CD4-positive, alpha-beta T cell treated with Interleukin-17A for 4 hours (primary cell): ENCODE measurements around the gene TWNK.

Experiments
- DNase-seq: peaks from one replicate; pipeline ENCODE4 v3.0.0-alpha.2; 2020; ENCODE audit warnings: mixed read lengths

TWNK gene

DNA sequence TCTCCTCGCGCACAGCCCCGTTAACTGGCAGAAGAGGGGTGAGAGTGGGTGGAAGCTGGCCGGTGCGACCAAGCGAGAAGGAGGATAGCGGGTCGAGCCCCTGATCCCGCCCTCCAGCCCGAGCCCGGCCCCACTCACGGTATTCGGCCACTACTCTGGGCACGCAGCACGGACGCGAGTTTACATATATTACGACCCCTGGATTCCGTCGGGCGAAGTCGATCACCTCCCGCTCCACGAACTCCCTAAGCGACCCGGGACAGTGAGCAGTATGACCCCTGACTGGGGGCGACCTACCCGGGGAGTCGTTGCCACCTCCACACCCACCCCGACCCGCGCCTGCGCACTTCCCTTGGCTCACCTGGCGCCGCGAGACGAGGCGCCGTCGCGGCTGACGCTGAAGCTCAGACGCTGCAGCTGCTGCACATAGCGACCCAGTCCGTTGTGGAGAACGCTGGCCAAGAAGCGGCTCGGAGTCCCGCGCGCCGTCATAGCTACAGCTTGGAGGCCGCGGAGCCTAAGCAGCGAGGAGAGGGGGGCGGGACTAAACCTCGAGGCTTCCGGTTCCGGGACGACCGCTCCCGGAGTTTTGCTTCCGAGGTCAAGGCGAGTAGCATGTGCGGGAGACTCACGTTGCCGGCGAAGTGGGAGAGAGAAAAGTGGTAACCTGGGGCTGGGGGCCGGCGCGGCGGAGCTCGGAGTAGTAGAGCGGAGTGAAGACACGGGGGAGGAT lies at the start of gene TWNK, which contains the start of gene MRPL43:
Gene TWNK (plus strand): TSS at position 592 of the 733 bp plus-strand sequence. CDS start 668 bp downstream, outside the sequence.
Gene MRPL43 (minus strand): TSS at position 546 of the 733 bp plus-strand sequence. CDS start 54 bp downstream, at position 492.
- peak; percentile 88 for DNase-seq

DNA sequence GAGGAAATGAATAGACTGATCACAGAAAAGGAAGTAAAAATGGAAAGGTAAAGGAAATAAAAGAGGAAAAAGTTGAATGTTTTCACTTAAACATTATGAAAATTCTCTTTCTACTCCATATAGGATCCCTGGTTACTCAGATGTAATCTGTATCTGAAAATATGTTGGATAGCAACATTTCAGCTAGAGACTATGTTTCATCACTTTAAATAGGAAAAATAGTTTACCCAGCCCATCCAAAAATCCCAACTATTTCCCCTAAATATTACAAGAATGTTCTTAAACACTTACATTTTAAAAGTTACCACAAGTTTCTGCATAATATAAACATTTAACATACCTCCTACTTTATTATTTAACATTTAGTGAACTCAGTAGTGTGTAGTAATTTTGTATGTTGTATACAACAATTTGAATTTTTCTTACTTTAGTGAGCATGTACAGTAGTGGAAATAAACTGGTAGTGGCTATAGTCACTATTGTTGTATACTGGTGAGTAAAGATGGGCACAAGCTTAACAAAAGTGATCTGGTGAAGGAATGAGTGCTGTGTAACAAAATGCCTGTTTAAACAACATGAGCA lies 47.5 kb upstream of the TWNK start:
- no peak for DNase-seq

DNA sequence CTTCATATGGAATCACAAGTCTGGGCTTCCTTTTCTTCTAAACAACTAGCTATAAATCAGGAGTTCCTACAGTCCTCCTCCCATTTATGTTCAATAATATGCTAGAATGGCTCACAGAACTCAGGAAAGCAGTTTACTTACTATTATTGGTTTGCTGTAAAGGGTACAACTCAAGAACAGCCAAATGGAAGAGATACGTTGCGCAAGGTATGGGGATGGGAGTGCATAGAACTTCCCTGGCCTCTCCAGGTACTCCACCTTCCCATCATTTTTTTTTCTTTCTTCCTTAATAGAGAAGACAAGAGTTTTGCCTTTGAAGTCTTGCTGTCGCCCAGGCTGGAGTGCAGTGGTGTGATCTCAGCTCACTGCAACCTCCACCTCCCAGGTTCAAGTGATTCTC lies 45.1 kb upstream of the TWNK start:
- no peak for DNase-seq

DNA sequence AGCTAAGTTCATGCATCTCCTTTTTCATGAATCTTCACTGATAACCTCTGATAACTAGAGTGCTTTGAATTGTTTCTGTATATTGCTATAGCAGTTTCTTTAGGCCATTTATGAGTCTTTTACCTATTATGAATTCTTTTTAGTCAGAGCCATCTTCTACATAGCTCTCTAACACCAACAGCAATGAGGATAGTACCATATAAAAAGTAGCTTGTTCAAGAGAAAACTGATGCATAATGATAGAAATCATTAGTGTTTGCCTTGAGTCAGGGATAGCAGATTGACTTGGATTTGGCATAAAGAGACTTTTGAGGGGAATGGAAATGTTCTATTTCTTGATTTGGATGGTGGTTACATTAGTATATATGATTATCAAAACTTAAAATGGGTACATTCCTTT lies 43.8 kb upstream of the TWNK start:
- no peak for DNase-seq

DNA sequence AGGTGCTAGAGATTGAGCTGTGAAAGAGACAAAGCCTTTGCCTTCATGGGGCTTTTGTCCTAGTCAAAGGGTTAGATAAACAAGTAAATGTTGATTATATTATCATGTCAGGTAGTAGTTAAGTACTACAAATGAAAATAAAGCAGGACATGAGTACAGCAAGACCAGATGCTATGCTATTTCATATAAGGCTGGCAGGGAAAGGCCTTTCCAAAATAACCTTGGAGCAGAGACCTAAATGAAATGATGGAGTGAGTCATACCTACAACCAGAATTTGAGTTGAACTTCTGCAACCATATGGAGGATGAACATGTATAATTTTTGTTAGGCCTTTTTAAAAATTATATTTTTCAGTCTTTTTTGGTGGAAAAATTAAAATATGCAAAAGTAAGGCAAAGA lies 41.6 kb upstream of the TWNK start:
- DNase-seq: no peak

DNA sequence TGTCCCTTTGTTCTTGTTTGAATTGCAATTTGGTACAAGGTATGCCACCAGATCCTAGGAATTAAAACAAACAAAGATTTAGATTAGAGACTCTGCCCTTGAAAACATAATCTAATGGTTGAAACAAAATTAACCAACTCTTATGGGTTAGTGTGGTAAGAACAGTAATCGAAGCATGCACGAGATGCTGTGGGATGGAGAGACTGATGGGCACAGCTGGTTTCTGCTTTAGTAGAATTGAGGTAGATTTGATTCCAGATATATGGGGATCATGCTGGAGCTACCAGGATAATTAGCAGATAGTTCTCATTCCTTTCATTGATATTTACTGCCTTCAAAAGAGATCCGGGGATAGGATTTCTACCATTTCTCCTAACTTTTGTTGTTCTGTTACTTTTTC lies 38.4 kb upstream of the TWNK start:
- no peak for DNase-seq

DNA sequence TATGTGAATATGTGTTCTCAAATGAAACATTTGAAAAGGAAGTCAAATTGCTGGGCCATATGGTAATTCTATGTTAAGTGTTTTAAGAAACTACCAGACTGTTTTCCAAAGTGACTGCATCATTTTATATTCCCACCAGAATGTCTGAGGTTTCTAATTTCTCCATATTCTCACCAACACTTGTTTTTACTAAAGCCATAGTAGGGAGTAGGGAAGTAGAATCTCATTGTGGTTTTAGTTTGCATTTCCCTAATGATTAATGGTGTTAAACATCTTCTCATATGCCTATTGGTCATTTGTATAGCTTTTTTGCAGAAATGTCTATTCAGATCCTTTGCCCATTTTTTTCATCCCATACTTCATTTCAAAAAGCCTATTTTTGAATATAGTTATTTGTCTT lies 27.1 kb upstream of the TWNK start:
- no peak for DNase-seq

DNA sequence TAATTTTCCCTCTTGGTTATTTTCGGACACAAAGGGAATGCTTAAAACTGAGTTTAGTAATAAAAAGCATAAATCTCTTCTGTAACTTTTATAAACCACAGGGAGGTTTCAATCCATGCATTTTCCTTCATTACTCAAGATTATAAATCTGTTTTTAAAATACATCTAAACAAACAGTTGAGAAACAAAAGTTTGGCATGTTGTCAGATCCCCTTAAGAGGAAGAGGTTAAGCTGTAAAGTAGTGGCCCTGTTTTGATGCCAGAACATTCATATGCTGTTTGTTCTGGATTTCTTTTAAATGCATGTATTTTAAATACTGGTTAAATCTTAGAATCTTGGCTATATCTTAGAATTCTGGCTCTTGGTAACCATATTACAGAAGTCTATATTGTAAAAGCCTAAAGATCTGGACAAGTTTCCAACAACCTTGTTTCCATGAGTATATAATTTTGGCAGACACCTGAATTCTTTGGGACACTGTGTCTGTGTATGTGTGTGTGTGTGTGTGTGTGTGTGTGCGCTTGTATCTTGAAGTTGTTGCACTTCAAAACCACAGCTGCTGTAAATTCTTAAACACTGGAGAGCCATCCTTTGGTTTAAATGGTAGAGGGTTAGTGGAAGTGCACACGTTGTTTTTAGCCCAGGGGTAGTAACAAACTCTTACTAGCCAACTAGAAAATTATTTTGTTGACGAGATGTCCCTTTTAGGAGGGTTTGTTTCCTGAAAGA lies 24.8 kb upstream of the TWNK start:
- DNase-seq: no peak

DNA sequence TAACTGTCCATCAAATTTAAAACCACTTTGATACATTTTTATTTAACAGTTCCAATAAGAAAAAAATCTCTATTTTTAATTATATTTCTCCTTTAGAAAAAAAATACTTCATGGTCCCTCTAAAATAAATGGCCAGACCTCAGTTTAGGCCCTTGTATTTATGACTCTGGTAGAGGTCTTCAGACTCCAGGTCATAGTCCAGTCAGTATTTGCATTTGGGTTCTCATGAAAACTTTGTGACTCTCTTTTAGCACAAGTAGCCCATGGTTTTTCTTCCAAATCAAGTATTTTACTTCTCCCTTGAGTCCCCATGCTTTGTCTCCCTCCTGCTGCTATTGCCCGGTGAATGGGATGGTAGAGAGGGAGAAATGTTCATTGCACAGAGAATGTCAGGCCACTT lies 23.5 kb upstream of the TWNK start:
- no peak for DNase-seq

DNA sequence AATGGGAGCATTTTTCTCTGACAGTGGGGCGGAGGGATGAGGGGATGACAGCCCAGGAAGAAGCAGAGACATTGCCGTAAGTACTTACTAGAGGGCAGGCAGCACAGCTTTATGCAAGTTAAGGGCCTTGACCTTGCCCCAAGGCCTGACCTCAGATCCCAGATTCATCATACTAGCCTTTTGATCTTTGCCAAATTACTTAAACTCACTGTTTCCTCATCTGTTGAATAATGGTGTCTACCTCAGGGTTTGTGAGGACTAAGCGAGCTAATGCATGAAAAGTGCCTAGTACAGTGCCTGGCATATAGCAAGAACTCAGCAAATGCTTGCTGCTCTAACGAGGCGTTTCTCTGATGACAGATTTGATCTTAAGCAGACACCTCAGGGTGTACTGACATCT lies 21.5 kb upstream of the TWNK start:
- no peak for DNase-seq

DNA sequence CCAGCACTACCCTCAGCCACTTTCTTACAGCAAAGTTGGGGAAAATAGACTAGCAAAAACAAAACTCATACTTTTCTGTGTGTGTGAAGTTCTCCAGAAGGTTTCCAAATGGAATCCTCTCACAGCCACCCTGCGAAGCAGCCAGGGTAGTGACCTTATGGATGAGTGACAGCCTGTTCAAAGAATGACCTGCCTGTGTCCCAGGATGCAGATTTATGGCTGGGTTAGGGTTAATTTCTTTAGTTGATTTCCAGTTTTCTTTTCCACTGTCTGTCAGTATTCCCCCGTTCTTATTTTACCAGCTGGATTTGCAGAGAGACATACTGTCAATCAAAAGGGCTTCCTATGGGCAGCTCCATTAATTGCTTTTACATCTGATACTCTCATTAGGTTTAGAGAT lies 20.5 kb upstream of the TWNK start:
- no peak for DNase-seq

DNA sequence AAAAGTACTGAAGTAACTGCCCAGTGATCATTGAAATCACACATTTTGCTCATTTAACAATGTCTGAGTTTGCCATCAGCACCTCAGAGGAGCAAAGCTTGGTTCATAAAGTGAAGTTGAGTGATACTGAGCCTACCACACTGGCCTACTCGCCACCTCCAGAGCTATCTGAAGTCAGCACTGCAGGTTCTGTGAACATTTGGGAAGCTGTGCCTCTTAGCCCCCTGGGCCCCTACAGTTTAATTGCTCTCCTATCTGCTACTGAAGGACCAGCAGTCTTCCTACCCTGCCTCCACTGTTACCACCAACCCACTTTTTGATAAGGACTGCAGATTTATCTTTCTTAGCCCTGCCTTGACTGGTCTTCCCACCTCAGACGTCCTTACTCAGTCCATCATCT lies 20.0 kb upstream of the TWNK start:
- no peak for DNase-seq

DNA sequence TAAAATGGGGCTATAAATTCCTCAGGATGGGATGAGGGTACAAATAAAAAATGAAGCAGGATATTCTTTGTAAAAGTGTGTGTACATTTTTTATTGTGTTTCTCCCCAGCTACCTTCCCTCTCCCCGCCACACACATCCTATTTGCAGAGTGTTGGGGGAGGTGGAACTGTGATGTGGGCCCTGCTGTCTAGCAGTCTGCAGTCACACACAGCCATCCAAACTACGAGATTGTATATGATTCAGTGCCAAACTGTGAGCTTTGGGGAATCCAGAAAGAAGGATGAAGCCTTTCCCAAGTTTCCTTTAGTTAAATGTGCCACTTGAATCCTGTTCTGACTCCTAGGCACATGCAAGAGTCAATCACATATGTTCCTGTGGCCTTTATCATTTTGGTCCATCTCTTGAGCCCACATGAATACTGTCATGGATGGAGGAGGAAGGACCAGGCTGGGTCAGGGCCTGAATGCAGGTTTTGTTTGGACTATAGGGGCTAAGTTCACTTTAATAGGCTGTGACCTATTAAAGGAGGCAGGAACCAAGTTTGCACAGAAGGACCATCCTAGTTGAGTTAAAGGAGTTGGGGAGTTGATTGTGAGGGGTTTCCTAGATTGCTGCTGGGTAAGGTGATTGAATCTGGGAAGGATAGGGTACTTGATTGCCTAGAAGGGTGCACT lies 19.1 kb upstream of the TWNK start:
- DNase-seq: no peak

DNA sequence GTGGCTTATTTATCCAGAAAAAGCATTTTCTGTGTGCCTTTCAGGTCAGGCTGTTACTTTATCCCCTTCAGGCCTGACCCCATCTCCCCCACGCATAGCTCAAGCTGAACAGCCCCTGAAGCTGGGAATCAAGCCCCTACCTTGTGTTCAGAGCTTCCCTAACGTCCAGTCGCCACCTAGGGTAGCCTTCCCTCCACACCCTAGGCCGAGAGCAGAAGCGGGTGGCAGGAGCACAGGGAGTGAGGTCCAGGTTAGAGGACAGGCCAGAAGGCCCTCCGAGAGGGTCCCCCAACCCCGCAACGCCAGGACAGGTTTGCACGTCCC lies 18.5 kb upstream of the TWNK start:
- no peak for DNase-seq

DNA sequence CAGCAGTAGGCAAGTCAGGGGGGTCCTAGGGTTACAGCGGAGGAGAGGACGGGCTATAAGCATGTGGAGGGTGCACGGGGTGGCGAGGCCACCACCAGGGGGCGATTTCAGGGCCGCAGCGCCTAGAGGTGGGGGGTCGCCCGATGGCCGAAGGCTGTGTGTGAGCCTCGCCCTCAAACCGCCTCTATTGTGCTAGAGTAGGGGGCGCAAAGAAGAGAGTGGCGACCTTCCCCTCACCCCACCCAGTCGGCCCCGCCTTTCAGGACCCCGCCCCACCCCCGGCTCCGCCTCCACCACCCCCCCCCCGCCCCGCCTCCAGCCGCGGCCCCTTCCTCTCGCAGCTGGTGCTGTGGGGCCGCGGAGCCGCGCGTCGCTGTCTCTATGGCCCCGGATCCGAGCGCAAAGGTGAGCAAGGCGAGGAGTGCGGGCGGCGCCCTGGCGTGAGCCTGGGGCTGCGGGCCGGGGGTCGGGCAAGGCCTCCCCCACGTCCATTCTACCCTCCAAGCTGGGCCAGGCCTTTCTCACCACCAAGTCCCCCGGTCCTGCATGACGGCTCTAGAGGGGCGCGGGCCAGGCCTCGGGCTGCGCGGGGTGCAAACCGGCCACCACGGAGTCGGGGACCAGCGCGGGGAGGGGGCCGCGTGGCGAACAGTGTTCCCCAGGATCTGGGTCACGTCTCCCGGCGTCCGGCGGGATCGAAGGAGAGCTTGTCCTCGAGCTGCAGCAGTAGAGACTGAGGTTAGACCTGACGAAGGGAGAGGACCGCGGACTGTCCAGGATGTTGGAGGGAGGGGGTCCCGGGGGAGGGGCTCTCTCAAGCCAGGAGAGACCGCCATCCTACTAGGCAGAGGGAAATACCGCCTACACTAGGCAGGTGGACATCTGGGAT lies 17.9 kb upstream of the TWNK start, which contains the start of gene SEMA4G:
Gene SEMA4G (plus strand): TSS at position 318 of the 889 bp plus-strand sequence. CDS start 3,409 bp downstream, outside the sequence.
- DNase-seq: peak; percentile 72

DNA sequence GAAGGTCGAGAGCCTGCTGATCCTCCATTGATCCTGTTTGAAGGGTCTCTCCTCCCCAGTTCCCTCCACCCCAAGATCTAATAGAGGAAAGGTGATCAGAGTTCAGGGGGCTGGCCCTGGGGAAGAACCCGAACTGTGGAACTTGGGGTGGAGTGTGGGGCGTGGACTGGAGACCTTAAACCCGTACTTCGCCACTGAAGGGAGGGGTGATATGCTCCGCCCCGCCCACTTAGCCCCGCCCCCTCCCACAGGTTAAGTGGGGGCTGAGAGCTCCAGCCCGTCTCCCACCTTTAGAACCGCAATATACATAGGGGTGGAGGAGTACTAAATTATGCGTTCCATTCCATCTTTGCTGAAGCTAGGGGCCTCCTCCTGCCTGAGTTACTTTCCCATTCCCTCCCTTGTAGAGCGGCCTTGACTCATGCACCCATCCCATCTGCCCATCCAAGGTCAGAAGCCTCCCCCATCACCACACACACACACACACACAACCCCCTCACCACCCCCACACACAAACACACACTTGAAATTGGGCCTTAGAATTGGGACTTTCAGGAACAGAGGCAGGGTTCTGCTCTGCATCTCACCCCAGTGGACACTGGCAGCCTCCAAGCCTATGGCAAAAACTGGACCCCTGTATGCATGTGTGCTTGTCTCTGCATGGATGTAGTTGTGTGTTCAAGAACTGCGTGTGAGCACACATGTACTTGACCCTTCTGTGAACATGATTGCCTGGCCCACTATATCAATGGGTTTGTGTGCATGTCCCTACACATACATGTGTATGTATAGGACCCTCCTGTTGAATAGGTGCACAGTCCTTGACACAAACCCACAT lies 17.0 kb upstream of the TWNK start:
- peak; percentile 61 for DNase-seq

DNA sequence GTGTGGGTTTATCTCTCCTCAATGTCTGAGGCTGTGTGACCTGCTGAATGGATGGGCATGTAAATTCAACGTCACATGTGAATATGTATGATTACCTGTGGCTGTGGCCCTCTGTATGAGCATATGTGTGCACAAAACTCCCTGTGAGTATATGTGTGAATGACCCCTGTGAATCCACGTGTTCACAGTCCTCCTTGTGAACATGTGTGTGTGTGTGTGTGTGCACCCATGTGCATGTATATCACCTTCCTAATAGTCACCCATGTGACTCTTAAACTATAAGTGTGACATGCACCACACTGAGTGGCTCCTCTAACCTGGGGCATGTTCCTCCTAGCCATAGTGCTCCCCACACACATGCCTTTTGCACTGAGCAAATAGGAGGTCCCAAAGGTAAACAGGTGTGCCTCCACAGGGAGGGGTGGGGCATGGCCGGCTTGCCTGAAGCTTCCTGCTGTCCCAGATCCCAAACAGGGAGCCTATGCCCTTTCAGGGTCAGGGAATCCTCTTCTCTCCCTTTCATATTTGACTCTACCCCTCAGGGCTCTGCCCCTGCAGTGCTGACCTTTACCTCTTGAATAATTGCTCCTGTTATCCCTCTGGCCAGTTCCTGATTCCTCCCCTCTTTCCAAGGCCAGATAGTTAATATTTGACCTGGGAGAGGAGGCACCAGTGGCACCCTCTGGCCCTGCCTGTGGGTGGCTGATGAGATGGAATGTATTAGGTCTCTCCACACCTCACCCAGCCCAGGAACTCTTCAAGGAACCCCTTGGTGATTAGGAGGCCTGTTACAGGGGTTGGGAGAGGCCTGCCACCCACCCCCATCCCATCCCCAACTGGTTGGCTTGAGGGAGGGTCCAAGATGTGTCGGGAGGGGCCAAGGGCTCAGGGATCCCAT lies 16.2 kb upstream of the TWNK start:
- DNase-seq: no peak

DNA sequence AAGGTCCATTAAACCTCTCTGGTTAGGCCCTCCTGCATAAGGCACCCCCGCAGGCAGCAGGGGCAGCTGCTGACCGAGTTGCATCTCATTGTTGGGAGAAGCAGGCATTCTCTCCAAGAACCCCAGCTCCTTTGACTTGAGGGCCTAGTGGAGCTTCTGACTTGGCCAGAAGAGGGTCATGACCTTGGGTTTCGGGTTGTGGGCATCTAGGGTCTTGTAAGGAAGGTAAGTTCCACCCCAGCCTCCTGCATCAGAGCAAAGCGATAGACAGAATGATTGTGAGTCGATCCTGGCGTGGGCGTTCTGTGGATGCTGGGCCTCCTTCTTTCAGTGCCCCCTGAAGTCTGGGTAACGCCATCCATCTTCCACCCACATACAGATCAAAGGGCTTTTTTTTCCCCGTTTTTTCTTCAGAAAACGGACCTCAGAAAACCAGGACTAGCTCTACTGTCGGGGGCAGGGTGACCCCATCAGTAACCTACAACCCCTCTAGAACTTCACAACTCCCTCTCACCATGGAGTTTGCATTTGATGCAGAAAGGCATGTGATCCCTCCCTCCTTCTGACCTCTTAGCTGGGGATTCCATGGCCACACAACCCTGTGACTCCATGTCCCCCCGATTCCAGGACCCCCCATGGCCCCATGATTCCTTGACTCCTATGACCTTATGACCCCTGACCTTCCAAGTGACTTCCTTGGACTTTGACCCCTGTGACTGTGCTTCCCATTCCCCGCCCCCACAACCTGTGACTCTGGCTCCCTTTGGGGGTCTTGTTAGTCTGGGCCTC lies 15.0 kb upstream of the TWNK start:
- DNase-seq: no peak

DNA sequence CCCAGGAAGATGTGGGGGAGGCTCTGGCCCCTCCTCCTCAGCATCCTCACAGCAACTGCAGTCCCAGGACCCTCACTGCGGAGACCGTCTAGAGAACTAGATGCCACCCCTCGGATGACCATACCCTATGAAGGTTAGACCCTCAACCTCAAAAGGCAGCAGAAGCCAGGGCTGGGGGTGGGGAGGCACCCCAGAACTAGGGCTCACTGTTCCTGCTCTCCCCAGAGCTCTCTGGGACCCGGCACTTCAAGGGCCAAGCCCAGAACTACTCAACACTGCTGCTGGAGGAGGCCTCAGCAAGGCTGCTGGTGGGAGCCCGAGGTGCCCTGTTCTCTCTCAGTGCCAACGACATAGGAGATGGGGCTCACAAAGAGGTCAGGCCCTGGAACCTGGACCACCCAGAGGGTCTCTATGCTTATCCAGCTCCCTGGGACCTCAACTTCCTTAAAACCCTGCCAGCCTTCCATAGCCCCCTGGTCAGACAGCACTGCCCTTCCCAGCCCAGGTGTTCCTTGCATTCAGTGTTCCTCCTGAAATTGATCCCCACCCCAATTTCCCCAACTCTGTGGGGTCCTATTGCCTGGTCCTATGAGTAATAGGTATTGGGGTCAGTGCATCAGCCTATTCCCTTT lies 14.3 kb upstream of the TWNK start:
- DNase-seq: no peak
